H1 (cell line): Measurements from ENCODE around the gene AFF1. TPM values are rescaled to one million over a fixed set of nuclear protein-coding genes. Genes with fewer than 3 reads are reported as not detected.

Experiments used
- CTCF ChIA-PET: fragments of 300-600 bp; sonication (Branson Sonifier 250); formaldehyde crosslinking; loops from one replicate; lab custom pipeline; 2021; ENCODE audit not compliant: partially characterized antibody; lab: Charles Lee
- POLR2A ChIA-PET: fragments of 300-600 bp; sonication (Branson Sonifier 250); formaldehyde crosslinking; loops from one replicate; lab custom pipeline; 2021; ENCODE audit warnings: inconsistent platforms; ENCODE audit not compliant: partially characterized antibody; lab: Charles Lee
- DNase-seq, 2 experiments: peaks; one replicate each; pipeline versions ENCODE4 v3.0.0 to v3.0.0-alpha.2; 2010 to 2022; ENCODE audit warnings: low spot score in 2 of 2, low read depth in 1 of 2, mixed read lengths in 1 of 2
- FAIRE-seq: peaks from 2 replicates; lab custom pipeline; 2011; peaks lifted over from hg19 to GRCh38; lab: Jason Lieb, UNC
- H2AFZ ChIP-seq: 2 replicates; pipeline ENCODE4 v1.8.1; 2012; ENCODE audit warnings: low read length, inconsistent platforms
- H2AK5ac ChIP-seq: 2 replicates; pipeline ENCODE4 v1.6.1; 2013; ENCODE audit warnings: low read depth, low read length
- H2BK120ac ChIP-seq: replicated peaks from 2 replicates; pipeline ENCODE3; 2013; ENCODE audit warnings: low read depth, low read length, inconsistent platforms
- H2BK12ac ChIP-seq: 2 replicates; pipeline ENCODE4 v1.6.1; 2013; ENCODE audit warnings: low read depth, low read length
- H2BK15ac ChIP-seq: 2 replicates; pipeline ENCODE4 v1.6.1; 2013; ENCODE audit warnings: low read length
- H2BK20ac ChIP-seq: 2 replicates; pipeline ENCODE4 v1.6.1; 2013; ENCODE audit warnings: low read length
- H2BK5ac ChIP-seq: 2 replicates; pipeline ENCODE4 v1.6.1; 2013; ENCODE audit warnings: low read depth, low read length
- H3K14ac ChIP-seq: 2 replicates; pipeline ENCODE4 v1.6.1; 2013; ENCODE audit warnings: inconsistent platforms; ENCODE audit not compliant: insufficient read length
- H3K18ac ChIP-seq: 2 replicates; pipeline ENCODE4 v1.6.1; 2013; ENCODE audit warnings: low read length; ENCODE audit errors: extremely low read depth
- H3K23ac ChIP-seq: 2 replicates; pipeline ENCODE4 v1.6.1; 2013; ENCODE audit warnings: inconsistent platforms; ENCODE audit not compliant: insufficient read length
- H3K23me2 ChIP-seq: 2 replicates; pipeline ENCODE4 v1.6.1; 2013; ENCODE audit warnings: low read depth, low read length
- H3K27ac ChIP-seq: 2 replicates; pipeline ENCODE4 v1.6.1; 2011; ENCODE audit warnings: low read depth, low read length, inconsistent platforms
- H3K27me3 ChIP-seq, 4 experiments: replicated peaks in 1 of 4; 1 replicate in 1 of 4; 2 replicates in 3 of 4; pipeline versions ENCODE4 v1.6.1 to v1.8.1; 2011 to 2013; ENCODE audit warnings: low read length in 3 of 4, mild to moderate bottlenecking in 3 of 4, inconsistent platforms in 2 of 4, mixed read lengths in 2 of 4, moderate library complexity in 1 of 4; ENCODE audit not compliant: control insufficient read depth in 3 of 4, insufficient read depth in 3 of 4; ENCODE audit errors: extremely low read depth in 1 of 4
- H3K36me3 ChIP-seq, 4 experiments: 2 replicates each; pipeline versions ENCODE4 v1.6.1 to v1.8.1; 2011 to 2013; ENCODE audit warnings: mild to moderate bottlenecking in 4 of 4, low read length in 3 of 4, moderate library complexity in 2 of 4, control low read depth in 1 of 4, inconsistent platforms in 1 of 4; ENCODE audit not compliant: insufficient read depth in 4 of 4, control insufficient read depth in 2 of 4
- H3K4ac ChIP-seq: replicated peaks from 2 replicates; pipeline ENCODE3; 2013; ENCODE audit warnings: low read length, low read depth, mixed read lengths, inconsistent platforms; ENCODE audit not compliant: insufficient read length
- H3K4me1 ChIP-seq, 4 experiments: replicated peaks in 1 of 4; 1 replicate in 1 of 4; 2 replicates in 3 of 4; pipeline versions ENCODE4 v1.6.1 to v1.8.1; 2011 to 2013; ENCODE audit warnings: low read length in 3 of 4, inconsistent platforms in 2 of 4, mixed read lengths in 1 of 4; ENCODE audit not compliant: insufficient read depth in 4 of 4, control insufficient read depth in 3 of 4
- H3K4me2 ChIP-seq, 2 experiments: 2 replicates each; pipeline versions ENCODE4 v1.6.1 to v1.8.1; 2011 to 2013; ENCODE audit warnings: low read depth in 2 of 2, low read length in 2 of 2, control low read depth in 1 of 2, inconsistent platforms in 1 of 2, mild to moderate bottlenecking in 1 of 2; ENCODE audit not compliant: insufficient read depth in 1 of 2
- H3K4me3 ChIP-seq, 4 experiments: fragments of 200-600, 300-600 bp in 1 of 4; sonication (generic), shearing (Covaris generic), sonication (Bioruptor Twin) in 1 of 4; 2 replicates each; pipeline versions ENCODE4 v1.5.1 to v1.8.1; 2011 to 2016; ENCODE audit warnings: low read length in 4 of 4, low read depth in 3 of 4, control low read depth in 2 of 4, inconsistent platforms in 2 of 4, mild to moderate bottlenecking in 2 of 4, mixed read lengths in 1 of 4, moderate library complexity in 1 of 4; ENCODE audit not compliant: insufficient read depth in 2 of 4; ENCODE audit errors: extremely low read depth in 1 of 4
- H3K56ac ChIP-seq: replicated peaks from 2 replicates; pipeline ENCODE3; 2013; ENCODE audit warnings: low read depth, mild to moderate bottlenecking, mixed read lengths, low read length, inconsistent platforms; ENCODE audit not compliant: insufficient read length
- H3K79me1 ChIP-seq: 2 replicates; pipeline ENCODE4 v1.6.1; 2013; ENCODE audit warnings: low read depth, low read length, control low read depth
- H3K79me2 ChIP-seq, 2 experiments: 2 replicates each; pipeline versions ENCODE4 v1.6.1 to v1.8.1; 2012 to 2013; ENCODE audit warnings: low read length in 2 of 2, mild to moderate bottlenecking in 2 of 2, inconsistent platforms in 1 of 2; ENCODE audit not compliant: insufficient read depth in 2 of 2, control insufficient read depth in 1 of 2
- H3K9ac ChIP-seq, 4 experiments: replicated peaks in 1 of 4; 1 replicate in 1 of 4; 2 replicates in 3 of 4; pipeline versions ENCODE4 v1.6.1 to v1.8.1; 2011 to 2013; ENCODE audit warnings: low read depth in 3 of 4, low read length in 3 of 4, control low read depth in 2 of 4, mild to moderate bottlenecking in 2 of 4, moderate library complexity in 2 of 4, inconsistent platforms in 1 of 4; ENCODE audit errors: extremely low read depth in 1 of 4
- H3K9me3 ChIP-seq, 2 experiments: 2 replicates each; pipeline versions ENCODE4 v1.6.1 to v1.8.1; 2012 to 2013; ENCODE audit warnings: mild to moderate bottlenecking in 2 of 2, moderate library complexity in 2 of 2, control low read depth in 1 of 2, inconsistent platforms in 1 of 2, low read depth in 1 of 2, low read length in 1 of 2, mixed read lengths in 1 of 2; ENCODE audit not compliant: insufficient read depth in 2 of 2
- H4K20me1 ChIP-seq, 2 experiments: replicated peaks in 1 of 2; 2 replicates each; pipeline versions ENCODE3 to v1.8.1; 2011 to 2013; ENCODE audit warnings: inconsistent platforms in 2 of 2, low read length in 2 of 2, mild to moderate bottlenecking in 1 of 2; ENCODE audit not compliant: insufficient read depth in 2 of 2, control insufficient read depth in 1 of 2
- H4K5ac ChIP-seq: 2 replicates; pipeline ENCODE4 v1.6.1; 2013; ENCODE audit warnings: low read length, low read depth, mixed read lengths, inconsistent platforms; ENCODE audit not compliant: insufficient read length
- H4K8ac ChIP-seq: 2 replicates; pipeline ENCODE4 v1.8.0; 2013; ENCODE audit warnings: mild to moderate bottlenecking, moderate library complexity, low read length, inconsistent platforms; ENCODE audit not compliant: insufficient read depth; ENCODE audit errors: extremely low read depth
- H4K91ac ChIP-seq: replicated peaks from 2 replicates; pipeline ENCODE3; 2013; ENCODE audit warnings: low read length, mixed read lengths, inconsistent platforms; ENCODE audit not compliant: insufficient read length
- ASH2L ChIP-seq: fragments of 200-600, 300-600 bp; sonication (generic); IDR thresholded peaks from one replicate; pipeline ENCODE4 v1.7.1; 2017; ENCODE audit warnings: low read length
- BCL11A ChIP-seq, 2 experiments: IDR thresholded peaks; one replicate each; pipeline ENCODE4 v1.6.1; 2011; ENCODE audit warnings: low read depth in 2 of 2, low read length in 2 of 2, mild to moderate bottlenecking in 2 of 2
- CHD2 ChIP-seq: IDR thresholded peaks from 2 replicates; pipeline ENCODE4 v1.6.1; 2012; ENCODE audit warnings: low read length, improper control_type of control experiment
- EZH2 ChIP-seq: fragments of 200-600 bp; sonication (generic); IDR thresholded peaks from 2 replicates; pipeline ENCODE4 v1.7.1; 2012; ENCODE audit warnings: low read depth, mild to moderate bottlenecking, moderate library complexity, low read length, inconsistent platforms; ENCODE audit not compliant: severe bottlenecking
- FOSL1 ChIP-seq: IDR thresholded peaks from 2 replicates; pipeline ENCODE4 v1.6.1; 2011; ENCODE audit warnings: mild to moderate bottlenecking, low read depth, low read length, moderate library complexity; ENCODE audit not compliant: insufficient read depth
- KDM4A ChIP-seq: IDR thresholded peaks from one replicate; pipeline ENCODE4 v1.7.1; 2012; ENCODE audit warnings: low read depth, mild to moderate bottlenecking, moderate library complexity, low read length, inconsistent platforms; ENCODE audit not compliant: severe bottlenecking
- KDM5A ChIP-seq: fragments of 200-600 bp; IDR thresholded peaks from 2 replicates; pipeline ENCODE4 v1.7.1; 2012; ENCODE audit warnings: mild to moderate bottlenecking, low read length, inconsistent platforms, mixed read lengths
- POLR2A ChIP-seq, 2 experiments: IDR thresholded peaks; 1 replicate in 1 of 2; 2 replicates in 1 of 2; pipeline ENCODE4 v1.6.1; 2011; ENCODE audit warnings: low read depth in 2 of 2, low read length in 2 of 2, mild to moderate bottlenecking in 2 of 2; ENCODE audit errors: control extremely low read depth in 1 of 2
- RAD21 ChIP-seq, 2 experiments: IDR thresholded peaks in 1 of 2; conservative IDR thresholded peaks in 1 of 2; 2 replicates each; pipeline ENCODE4 v1.6.1; 2011; ENCODE audit warnings: low read depth in 2 of 2, low read length in 2 of 2, improper control_type of control experiment in 1 of 2, inconsistent platforms in 1 of 2, mild to moderate bottlenecking in 1 of 2, moderate library complexity in 1 of 2
- SIN3A ChIP-seq, 2 experiments: IDR thresholded peaks in 1 of 2; conservative IDR thresholded peaks in 1 of 2; 2 replicates each; pipeline ENCODE4 v1.6.1; 2011 to 2012; ENCODE audit warnings: low read length in 2 of 2, improper control_type of control experiment in 1 of 2, low read depth in 1 of 2, mild to moderate bottlenecking in 1 of 2
- SIRT6 ChIP-seq: IDR thresholded peaks from one replicate; pipeline ENCODE4 v1.7.1; 2012; ENCODE audit warnings: low read length, inconsistent platforms
- TEAD4 ChIP-seq: IDR thresholded peaks from 2 replicates; pipeline ENCODE4 v1.6.1; 2012; ENCODE audit warnings: low read depth, low read length, inconsistent platforms, mixed read lengths
- WGBS, 2 experiments: shearing (Covaris generic) in 1 of 2; methylation state at CpG; one replicate each; pipeline versions ENCODE4 v1.1.6 to v1.1.7; 2013 to 2015; ENCODE audit warnings: low lambda C conversion rate in 2 of 2, mixed read lengths in 2 of 2, inconsistent platforms in 1 of 2, low coverage in 1 of 2, missing lambda C conversion rate in 1 of 2; ENCODE audit not compliant: insufficient replicate concordance in 2 of 2, insufficient coverage in 1 of 2, insufficient read length in 1 of 2; ENCODE audit errors: extremely low coverage in 1 of 2, missing lambda C conversion rate in 1 of 2; 5-methylcytosine and 5-hydroxymethylcytosine counted together
- polyA plus RNA-seq, 7 experiments: library from polyadenylated mRNA; depleted of rRNA in 3 of 7; stranded (reverse) in 5 of 7; unstranded in 2 of 7; fragments of >200 nt in 5 of 7; fragments of 200-250 nt in 2 of 7; gene quantifications; 1 replicate in 5 of 7; 2 replicates in 1 of 7; 4 replicates in 1 of 7; pipeline versions ENCODE4 v1.2.1 to v1.2.3, GENCODE V29; 2011 to 2013; ENCODE audit warnings: missing spikeins in 2 of 7, mixed read lengths in 2 of 7
- total RNA-seq: library from RNA; stranded (reverse); fragmentation: NEBNext Ultra II Directional; extraction: Animal tissue kit (Norgen Biotek cat#: 25700); gene quantifications from 2 replicates; pipeline ENCODE4 v1.2.1, GENCODE V29; 2021
- TF ChIP-seq, protein P1 (sequence below): IDR thresholded peaks from 2 replicates; pipeline ENCODE4 v1.6.1; 2011; ENCODE audit warnings: low read depth, mild to moderate bottlenecking, low read length; ENCODE audit not compliant: insufficient read depth

The AFF1 gene
- total and polyA plus RNA-seq, 2 of the 8 experiments (the other 6 are each of a cell fraction or from before 2014, with no cell fraction given), result 14.8 to 85.5 TPM

DNA sequence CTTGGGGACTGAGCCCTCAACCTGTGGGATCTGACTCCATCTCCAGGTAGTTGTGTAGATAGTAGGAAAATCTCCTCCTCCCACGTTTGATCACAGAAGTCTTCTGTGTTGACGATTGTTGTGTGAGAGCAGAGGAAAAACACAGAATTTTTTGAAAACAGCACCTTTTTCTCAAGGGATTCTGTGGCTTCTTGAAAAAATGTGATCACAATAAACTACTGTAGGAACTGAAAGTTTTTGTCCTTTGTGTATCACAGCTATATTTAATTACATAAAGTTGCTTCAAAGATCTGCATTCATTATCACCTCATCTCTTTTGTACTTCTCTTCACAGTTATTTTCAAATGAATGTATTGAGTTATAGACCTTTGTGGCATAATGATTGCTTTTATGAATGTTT is 85.1 kb downstream of the AFF1 start:
- POLR2A ChIA-PET, result interaction anchor here (0.6 to 0.7 kb wide), 2 partner anchors 51 to 84 kb away, joined by 3 to 4 read pairs; no protein-coding TSS in a partner anchor
- no peaks in the 10 kb centered on the region for H3K27me3 ChIP-seq

More for the DNA sequence above, 85.1 kb downstream of the AFF1 start:
- no peak overlapping the region for H2AK5ac ChIP-seq
- no peak overlapping the region for H2BK12ac ChIP-seq
- H3K14ac ChIP-seq, result no peak overlapping the region
- peaks cover 0 to 3% of the 10 kb centered on the region in 2 experiments for H4K20me1 ChIP-seq
- FAIRE-seq, result peak; percentile 19
- H3K23me2 ChIP-seq, result no peaks in the 10 kb centered on the region
- H3K4me2 ChIP-seq, result no peak overlapping the region
- TF ChIP-seq ASH2L (no peak), FOSL1 (no peak), CHD2 (no peak), POLR2A (IDR thresholded peaks at IDR 0.05; ENCODE audit: control extremely low read depth in 1 of 2, low read depth in 2 of 2, low read length in 2 of 2) (no peak), BCL11A (IDR thresholded peaks at IDR 0.05; ENCODE audit: low read depth in 2 of 2, low read length in 2 of 2) (no peak), EZH2 (no peak), KDM5A (no peak), SIN3A (conservative IDR thresholded peaks at IDR 0.05 in 1 of 2, IDR thresholded peaks at IDR 0.05 in 1 of 2; ENCODE audit: low read depth in 1 of 2, low read length in 2 of 2) (no peak), TEAD4 (no peak), KDM4A (no peak), SIRT6 (no peak), RAD21 (IDR thresholded peaks at IDR 0.05 in 1 of 2, conservative IDR thresholded peaks at IDR 0.05 in 1 of 2; ENCODE audit: low read depth in 2 of 2, low read length in 2 of 2) (no peak)
- TF ChIP-seq, protein P1, sequence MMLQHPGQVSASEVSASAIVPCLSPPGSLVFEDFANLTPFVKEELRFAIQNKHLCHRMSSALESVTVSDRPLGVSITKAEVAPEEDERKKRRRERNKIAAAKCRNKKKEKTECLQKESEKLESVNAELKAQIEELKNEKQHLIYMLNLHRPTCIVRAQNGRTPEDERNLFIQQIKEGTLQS, result no peak
- 89% methylated on average over 2 of the region's 2 CpGs; no CpG with 5 or more reads in 1 of the 2 experiments for WGBS, 2 experiments
- no peak overlapping the region for H3K56ac ChIP-seq
- no peak for DNase-seq
- H3K9me3 ChIP-seq, result no peaks in the 10 kb centered on the region
- no peak overlapping the region for H2BK20ac ChIP-seq
- H3K18ac ChIP-seq, result no peak overlapping the region
- no peak overlapping the region for H2BK15ac ChIP-seq
- H4K8ac ChIP-seq, result no peak overlapping the region
- H3K36me3 ChIP-seq, result no peaks in the 10 kb centered on the region
- no peaks in the 10 kb centered on the region; the same call in 1 of the 2 replicates for H3K79me1 ChIP-seq
- H3K27ac ChIP-seq, result no peak overlapping the region
- no peak overlapping the region for H4K5ac ChIP-seq
- H3K79me2 ChIP-seq, result peaks cover 0 to 90% of the 10 kb centered on the region in 2 experiments; a peak in 3 of 4 replicates
- H2BK120ac ChIP-seq, result no peak overlapping the region
- H3K4ac ChIP-seq, result no peak overlapping the region
- H3K4me1 ChIP-seq, result peaks cover 0 to 4% (median 3%) of the 10 kb centered on the region in 4 experiments; a peak in 4 of 7 replicates
- H2AFZ ChIP-seq, result no peak overlapping the region
- no peak overlapping the region for H2BK5ac ChIP-seq
- H3K23ac ChIP-seq, result no peak overlapping the region
- H3K9ac ChIP-seq, result no peak overlapping the region
- H3K4me3 ChIP-seq, result no peak overlapping the region
- CTCF ChIA-PET, result no interaction called here
- H4K91ac ChIP-seq, result no peak overlapping the region
